HK-2 (cell line): ENCODE results near the gene LRRC36.
"Not testable (repeated sequence)": the region's sequence is repeated elsewhere in the genome, so short reads cannot be mapped to it uniquely, and the experiment has no call there.

ENCODE experiments used
- DNase-seq: peaks from one replicate; pipeline ENCODE4 v3.0.0-alpha.2; 2018; ENCODE audit not compliant: unreplicated experiment

Gene LRRC36

DNA sequence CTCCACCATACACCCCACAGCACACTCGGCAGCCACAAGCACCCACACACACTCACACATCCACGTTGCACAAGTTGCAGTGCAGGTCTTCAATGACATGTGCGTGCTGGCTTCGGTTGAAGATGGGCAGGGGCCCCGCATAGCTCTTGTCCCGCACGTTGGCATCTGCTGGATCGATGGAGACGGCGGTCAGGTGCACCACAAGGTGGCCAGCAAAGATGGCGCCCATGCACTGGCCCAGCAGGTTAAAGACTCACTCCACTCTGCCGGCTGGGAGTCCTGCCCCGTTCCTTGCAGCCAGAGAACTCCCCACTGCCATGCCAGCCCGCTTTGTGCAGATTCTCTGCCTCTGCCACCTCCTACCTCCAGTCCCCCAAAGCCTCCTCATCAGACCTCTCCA lies 74.3 kb downstream of the LRRC36 start:
- no peak for DNase-seq

DNA sequence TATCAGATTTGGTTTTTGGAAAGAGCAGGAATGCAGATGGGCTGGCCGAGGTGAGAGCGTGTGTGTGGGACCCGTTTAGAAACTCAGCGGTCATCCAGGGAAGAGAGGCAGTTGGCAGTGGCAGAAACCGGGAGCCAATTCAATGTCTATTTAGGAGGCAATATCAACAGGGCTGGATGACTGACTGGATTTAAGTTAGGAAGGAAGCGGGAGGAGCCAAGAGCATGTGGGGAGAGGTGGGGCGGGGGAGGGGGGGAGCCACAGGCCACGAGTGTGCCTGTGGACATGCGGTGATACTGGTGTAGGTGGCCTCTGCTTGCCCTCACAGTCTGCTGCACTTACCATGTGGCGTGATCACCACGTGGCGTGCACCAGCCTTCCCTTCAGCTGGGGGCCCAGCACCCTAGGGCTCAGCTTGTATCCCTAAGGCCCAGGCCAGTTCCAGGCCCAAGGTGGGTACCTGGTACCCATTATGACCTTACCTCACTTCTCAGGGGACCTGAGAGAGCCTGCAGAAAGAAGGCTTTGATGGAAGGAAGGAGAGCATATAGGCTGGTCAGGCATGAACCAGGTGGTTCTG lies 77.5 kb downstream of the LRRC36 start:
- no peak for DNase-seq

DNA sequence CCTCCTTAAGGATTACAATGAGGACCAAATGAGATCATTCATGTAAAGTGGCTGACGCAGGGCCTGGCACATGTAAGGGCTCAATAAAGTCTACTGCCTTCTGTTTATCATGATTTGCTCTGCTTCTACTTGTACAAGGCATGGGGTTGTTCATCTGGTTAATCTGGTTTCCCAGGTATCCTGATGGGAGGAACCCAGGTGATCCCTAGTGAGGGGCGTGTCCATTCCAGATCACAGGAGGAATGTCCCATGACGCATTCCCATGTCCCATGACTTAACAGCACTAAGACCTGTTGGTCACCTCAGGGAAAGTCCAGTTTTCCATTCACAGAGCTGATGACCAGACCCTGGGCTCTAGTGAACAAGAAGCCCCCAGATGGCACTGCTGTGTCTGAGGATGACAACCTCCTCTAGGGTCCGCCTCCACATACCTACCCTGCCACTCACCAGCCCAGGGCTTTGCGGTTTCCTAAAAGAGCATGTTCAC lies 78.2 kb downstream of the LRRC36 start:
- DNase-seq = no peak

DNA sequence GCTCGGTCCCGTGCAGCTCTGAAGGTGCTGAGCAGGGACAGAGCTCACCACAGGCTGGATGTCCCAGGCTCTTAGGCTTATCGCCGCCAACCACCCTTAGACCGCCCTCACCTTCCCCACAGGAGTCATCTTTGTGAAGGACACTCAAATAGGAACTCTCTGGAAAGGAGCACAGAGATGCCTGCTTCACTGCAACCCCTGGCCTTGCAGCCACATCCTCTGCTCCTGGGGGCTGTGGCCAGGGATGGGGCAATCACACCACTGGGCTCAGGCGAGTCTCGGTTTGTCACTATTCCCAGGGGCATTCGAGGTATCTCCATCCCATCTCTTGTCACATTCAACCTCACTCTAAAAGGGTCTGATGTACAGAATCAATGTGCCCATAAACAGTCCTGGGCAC lies 78.7 kb downstream of the LRRC36 start:
- DNase-seq = no peak

DNA sequence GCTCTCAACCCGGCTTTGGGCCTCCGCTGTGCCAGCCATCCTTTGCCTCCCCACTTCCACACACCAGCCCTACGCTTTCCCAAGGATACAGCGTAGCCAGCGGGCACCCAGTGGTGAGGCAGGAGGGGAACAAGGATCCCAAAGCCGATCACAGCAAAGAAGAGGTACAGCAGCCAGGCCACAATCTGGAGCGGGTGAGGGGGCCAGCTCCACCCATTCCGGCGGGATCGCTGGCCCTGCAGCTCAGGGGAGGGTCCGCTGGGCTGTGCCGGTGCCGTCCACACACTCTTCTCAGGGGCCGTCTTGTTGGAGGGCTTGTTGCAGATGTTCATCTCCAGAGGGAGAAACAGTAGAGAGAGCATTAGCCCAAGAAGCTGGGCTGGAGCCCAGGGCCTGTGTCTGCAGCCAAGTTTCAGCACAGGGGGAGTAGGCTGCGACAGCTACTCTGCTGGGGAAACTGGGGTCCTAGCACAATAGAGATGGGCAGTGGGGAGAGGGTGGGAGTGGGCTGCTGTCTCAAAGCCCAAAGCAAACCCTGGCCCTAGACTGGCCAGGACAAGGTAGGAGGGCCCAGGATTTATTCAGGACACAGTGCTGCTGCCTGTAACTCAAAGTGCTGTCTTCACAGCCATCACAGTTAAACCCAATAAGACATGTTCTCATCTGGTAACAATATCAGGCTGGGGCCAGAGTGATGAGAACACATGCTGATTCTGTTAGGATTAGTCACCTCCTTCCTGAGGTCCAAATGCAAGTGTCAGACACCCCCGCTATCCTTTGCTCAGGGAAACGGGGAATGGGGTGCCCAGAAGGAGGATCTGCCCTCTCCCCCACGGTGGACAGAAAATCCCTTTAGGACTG lies 79.7 kb downstream of the LRRC36 start:
- no peak for DNase-seq

DNA sequence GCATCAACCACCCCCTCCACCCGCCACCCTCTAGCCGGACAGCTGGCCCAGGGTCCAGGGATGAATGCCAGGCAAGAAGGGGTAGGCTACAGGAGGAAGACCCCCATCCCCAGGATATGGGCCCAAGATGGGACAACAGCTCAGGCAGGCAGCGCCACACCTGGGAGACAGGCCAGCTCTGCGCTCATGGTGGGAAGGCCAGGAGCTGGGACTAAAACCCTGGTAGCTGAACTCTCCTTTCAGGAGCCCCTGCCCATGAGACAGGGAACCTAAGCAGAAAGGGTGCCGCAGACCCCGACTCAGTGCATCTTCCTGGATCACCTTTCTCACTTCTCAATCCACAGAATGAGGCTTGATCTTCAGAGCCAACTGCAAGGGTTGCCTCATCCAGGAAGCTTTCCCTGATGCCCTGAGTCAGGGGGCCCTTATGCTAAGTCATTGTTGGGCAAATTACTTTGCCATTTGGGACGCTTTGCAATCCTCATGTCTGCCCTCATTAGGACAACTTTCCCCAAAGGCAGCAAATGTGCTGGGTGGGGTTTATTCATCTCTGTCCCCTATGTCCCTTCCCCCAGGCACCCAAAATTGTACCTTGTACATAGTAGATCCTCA lies 80.7 kb downstream of the LRRC36 start:
- no peak for DNase-seq

DNA sequence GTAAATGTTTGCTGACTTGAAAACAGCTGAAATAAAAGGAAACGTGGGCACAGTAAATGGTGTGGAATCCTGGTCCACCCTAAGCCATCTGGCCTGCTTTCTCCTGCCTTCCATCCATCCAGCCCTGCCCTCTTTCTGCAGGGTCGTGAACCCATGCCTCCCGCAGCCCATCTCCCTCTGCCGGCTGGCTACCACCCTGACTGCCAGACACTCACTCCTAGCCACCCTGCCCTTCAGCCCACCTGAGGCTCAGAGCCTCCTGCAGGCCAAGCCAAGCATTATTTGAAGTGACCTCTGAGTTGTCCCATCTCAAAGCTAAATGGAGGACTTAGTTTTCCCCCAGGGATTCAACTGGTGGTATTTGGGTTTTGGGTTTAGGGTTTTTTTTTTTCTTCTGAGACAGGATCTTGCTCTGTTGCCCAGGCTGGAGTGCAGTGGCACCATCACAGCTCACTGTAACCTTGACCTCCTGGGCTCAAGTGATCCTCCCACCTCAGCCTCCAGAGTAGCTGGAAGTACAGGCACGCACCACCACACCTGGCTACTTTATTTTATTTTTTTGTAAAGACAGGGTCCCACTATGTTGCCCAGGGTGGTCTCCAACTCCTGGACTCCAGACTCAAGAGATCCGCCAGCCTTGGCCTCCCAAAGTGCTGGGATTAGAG lies 81.3 kb downstream of the LRRC36 start:
- DNase-seq = no peak

DNA sequence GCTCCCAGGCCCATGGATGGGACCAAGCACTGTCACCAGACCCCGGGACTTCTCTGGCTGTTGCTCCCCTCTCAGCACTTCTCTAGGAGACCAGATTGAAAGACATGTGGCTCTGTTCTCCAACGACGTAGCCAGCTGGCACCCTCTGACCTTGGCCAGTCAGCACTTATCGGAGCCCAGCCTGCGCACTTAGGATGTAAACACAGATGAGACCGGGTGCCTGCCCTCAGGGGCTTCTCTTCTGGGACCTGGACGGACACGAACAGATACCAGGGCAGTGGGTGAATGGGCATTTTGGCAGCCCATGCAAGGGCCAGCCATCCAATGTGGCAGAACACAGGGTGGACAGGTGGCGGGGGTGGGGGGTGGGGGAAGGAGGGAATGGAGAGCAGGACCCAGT lies 83.0 kb downstream of the LRRC36 start:
- DNase-seq = no peak

DNA sequence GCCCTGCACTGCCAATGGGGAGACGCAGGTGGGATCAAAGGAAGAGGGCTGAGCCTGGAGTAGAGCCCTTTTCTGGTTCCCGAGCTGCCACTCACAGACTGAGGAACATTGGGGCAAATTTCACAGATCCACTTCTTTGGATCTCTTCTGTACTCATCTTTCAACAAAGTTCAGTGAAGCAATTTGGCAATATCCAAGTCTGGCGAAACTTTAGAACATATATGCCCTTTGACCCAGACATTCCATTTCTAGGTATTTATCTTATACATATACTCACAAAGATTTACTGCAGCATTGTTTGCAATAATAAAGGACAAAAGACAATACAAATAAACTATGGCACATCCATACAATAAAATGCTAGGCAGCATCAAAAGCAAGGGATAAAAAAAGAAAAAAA lies 84.7 kb downstream of the LRRC36 start:
- no peak for DNase-seq

DNA sequence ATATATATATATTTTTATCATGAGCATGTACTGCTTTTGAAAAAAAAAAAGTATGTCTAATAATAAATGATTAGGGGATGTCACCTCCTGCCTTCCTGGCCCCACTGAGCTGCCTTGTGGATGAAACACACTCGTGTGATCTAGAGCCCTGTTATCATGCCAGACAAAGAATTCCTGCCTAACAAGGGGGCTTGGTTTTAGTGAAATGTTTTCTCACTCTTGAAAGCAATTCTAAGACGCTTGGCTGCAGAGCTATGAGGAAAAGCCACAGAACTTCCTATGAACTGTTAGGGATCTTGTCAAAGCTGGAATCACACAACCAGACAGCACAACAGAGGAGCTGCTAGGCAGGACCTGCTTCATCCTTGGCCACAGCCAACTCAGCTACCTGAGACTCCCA lies 85.7 kb downstream of the LRRC36 start:
- DNase-seq = no peak

DNA sequence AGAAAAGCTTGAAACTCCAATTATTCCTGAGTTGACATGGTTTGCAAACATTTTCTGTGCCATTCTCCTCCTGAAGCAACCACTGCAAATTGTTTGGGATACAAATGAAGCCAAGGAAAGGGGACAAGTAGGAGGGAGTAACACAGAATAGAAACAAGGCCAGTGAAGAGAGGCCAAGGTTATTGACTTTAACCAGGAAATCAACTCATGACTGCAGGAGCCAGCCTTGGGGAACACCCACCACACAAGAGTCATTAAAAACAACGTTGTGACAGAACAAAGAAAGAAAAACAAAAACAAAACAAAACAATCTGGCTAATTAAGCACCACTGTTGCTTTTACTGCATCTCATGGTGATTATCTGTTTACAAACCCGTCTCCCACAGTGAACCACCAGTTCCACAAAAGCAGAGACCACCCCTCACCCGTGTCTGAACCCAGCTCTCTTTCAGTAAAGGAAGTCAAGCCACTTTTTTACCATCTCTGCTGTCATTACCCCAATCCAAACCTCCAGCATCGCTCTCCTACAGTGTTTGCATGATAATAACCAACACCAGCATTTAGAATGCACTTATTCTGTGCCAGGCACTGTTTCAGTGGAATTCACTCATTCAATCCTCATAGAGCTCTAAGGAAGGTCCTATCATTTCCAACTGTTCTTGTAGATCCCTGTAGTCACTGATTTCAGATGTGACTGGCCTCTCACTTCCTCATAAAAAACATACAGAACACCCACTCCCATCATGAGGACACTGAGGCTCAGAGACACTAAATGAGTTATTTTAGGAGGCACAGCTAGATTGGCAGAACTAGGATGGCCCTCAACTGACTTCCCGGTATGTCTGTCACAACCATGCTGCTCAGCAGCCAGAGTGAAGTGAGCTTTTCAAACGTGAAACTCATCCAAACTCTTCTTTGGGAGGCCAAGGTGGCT lies 87.6 kb downstream of the LRRC36 start:
- no peak for DNase-seq

DNA sequence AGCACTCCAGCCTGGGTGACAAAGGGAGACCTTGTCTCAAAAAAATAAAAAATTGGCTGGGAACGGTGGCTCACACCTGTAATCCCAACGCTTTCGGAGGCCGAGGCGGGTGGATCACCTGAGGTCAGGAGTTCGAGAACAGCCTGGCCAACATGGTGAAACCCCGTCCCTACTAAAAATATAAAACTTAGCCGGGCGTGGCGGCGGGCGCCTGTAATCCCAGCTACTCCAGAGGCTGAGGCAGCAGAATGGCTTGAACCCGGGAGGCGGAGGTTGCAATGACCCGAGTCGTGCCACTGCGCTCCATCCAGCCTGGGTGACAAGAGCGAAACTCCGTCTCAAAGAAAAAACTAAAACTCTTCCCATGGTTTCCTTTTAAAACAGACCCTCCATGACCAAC lies 88.8 kb downstream of the LRRC36 start:
- DNase-seq = not testable (repeated sequence)

DNA sequence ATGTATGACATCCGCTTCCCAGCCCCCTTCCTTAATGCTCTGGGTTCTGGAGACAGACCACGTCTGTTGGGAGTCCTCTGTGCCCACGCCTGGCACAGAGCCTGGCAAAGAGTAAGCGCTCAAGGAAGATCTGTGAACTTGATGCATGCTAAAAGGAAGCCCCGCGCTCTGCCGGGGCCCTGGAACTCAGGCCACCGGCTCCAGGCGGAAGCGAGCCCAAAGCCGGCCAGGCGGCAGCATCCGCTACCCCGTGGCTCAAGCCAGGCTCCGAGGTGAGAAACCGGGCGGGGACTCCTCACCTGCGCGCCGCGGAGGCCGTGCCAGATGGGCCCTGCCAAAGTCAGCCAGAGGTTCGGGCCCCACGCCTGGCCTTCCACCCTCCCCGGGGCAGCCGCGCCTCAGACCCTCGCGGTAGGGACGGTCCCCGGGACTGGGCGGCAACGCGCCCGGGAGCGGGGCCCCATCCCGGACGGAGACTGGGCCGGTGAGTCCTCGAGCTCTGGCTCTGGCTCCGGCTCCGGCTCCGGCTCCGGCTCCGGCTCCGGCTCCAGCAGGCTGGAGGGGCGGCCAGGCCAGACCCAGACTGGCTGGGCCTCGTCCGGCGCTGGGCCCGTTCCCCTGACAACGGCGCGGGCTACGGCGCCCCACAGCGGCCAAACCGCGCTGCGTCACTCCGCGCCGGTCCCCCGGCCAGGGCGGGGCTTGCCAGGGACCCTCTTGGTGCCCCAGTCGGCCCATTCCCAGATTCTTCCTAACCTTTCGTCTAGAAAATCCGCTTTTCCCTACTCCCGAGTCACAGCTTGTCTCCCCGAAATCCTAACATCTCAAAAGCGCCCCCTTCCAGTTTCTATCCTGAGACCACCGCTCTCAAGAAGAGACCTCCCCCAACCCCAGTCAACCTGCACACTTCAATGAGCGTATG lies 89.5 kb downstream of the LRRC36 start, which contains the start of gene ZDHHC1:
Gene ZDHHC1, minus strand, starts transcription at position 606 of the 922 bp plus-strand sequence. CDS start 8,702 bp downstream, outside the sequence.
- DNase-seq = peak; percentile 73

DNA sequence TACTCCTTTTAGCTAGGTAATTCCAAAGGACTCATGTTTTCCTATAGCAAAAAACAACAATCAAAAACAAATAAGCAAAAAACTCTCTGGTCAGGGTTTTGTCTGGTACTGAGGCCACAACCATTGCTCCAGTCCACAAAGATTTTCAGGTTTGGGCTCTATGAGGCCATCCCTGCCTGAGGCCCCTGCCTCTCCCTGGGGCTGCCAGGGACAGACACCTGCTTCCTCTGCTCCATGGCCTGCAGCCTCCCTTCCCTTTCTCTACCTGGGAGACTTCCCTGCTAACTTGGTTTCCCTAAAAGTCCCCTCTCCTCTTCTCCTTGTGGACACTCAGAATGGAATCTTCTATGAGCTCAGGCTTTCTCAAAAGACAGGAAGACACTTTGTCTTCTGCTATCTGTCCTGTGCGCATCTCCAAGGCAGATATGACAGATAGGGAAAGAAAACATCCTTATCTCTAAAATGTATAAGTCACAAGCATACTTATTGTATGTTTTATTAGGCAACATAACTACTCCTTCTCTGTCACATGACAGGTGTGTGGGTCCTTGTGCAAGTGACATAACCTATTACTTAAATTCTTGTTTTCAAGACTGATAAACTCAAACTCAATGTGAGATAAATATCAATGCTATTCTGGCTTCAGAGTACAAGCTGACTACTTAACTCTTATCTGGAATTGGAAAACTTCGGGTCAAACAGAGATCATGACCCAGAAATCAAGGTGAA lies 90.9 kb downstream of the LRRC36 start:
- DNase-seq = no peak

DNA sequence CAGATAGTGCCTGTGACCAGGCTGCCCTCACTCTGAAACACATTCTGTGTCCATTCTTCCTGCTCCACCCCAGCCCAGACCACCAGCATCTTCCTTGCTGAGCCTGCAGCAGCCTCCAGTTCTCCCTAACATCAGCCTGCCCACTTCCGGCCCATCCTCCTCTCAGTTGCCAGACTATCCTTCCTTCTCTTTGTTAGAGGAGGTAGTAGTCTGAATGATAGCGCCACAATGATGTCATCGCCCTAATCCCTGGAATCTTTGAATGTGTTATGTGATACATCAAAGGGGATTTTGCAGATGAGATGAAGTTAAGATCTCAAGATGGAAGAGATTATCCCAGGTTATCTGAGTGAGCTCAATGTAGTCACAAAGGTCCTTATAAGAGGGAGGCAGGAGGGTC lies 92.9 kb downstream of the LRRC36 start:
- DNase-seq = no peak

DNA sequence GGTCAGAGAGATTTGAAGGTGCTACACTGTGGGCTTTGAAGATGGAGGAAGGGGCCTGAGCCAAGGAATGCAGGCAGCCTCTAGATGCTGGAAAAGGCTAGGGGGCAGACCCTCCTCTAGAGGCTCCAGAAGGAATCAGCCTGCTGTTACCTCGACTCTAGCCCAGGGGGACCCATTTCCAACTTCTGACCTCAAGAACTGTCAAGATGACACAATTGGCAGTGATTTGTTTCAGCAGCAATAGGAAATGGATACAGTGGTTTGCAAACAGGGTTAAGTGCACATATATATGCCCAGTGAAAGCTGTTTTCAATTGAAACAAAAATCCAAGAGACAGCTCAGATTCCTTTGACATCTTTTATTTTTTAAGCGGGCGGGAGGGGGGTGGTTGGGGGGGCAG lies 93.3 kb downstream of the LRRC36 start:
- DNase-seq = no peak

DNA sequence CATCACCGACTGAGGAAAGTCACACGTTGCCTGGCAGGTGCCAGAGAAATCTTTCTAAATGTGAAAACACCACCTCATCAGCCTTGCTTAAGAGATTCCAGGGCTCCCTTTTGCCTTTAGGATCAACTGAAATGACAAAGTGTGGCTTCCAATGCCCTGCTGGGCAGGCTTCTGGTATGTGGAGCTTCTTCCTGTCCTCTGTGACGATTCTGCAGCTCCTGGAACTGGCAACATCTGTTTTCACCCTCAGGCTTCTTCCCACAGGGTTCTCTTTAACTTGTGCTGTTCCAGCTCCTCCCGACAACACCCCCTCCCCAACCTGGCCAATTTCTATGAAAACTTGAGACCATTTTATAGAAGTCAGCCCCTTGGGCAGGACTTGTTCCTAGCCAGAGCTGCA lies 94.4 kb downstream of the LRRC36 start:
- DNase-seq = no peak

DNA sequence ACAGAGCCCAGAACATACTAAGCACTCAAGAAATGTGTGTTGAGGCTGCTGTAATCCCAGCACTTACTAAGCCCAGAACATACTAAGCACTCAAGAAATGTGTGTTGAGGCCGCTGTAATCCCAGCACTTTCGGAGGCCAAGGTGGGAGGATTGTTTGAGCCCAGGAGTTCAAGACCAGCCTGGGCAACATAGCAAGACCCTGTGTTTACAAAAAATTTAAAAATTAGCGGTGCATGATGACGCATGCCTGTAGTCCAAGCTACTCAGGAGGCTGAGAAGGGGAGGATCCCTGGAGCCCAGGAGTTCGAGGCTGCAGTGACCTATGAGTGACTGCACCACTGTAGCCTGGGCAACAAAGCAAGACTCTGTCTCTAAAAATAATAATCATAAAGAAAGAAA lies 96.4 kb downstream of the LRRC36 start:
- no peak for DNase-seq

DNA sequence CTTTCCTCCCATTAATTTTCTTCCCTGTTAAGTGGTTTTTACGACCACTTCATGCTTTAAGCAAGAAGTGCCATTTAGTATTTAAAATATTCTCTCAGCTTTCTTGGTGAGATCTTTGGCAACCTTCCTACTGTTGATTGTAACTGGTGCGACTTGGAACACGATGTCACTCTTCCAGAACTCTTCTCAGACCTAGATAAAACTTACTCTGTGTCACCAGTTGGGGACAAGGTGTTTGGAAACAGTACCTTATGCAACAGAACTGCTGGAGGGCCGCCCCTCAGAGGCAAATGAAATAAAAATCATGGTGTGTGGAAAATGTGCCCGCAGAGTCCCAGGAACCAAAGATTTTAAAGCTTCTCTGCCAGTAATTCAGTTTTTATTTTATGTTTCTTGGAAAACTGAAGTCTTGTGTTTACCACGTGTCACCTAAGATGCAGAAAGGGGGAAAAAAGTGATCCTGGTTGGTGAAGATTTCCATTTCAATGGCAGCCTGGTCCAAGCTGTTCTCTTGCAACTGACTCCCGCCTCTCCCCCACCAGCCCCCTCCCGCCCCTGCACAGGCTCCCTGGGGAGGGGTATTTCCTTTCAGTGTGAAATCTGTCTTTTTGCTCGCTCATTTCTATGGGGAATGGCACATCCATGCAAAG lies 97.1 kb downstream of the LRRC36 start:
- no peak for DNase-seq
